Gastroesophageal sphincter (tissue), 3 donors: ENCODE results near the gene TCEAL2.

Experiments used
- EP300 ChIP-seq: sonication (generic); formaldehyde crosslinking; IDR thresholded peaks from one replicate; pipeline ENCODE4 v1.6.1; 2017; ENCODE audit warnings: antibody characterized with exemption, mild to moderate bottlenecking
- POLR2A ChIP-seq, 2 donors: fragments of 450-650 bp; IDR thresholded peaks; one replicate each; pipeline ENCODE4 v1.6.1; 2017; ENCODE audit warnings: antibody characterized with exemption in 2 of 2, mild to moderate bottlenecking in 2 of 2, moderate library complexity in 1 of 2
- POLR2AphosphoS5 ChIP-seq: sonication (generic); formaldehyde crosslinking; IDR thresholded peaks from one replicate; pipeline ENCODE4 v1.6.1; 2017; ENCODE audit warnings: antibody characterized with exemption
- TF ChIP-seq, protein P1 (sequence below), 4 experiments: fragments of 200-600 bp in 2 of 4; fragments of 450-650 bp in 2 of 4; sonication (generic) in 1 of 4; IDR thresholded peaks; one replicate each; pipeline ENCODE4 v1.5.1; 2017 to 2019; ENCODE audit warnings: antibody characterized with exemption in 4 of 4, mild to moderate bottlenecking in 2 of 4, moderate library complexity in 2 of 4

DNA sequence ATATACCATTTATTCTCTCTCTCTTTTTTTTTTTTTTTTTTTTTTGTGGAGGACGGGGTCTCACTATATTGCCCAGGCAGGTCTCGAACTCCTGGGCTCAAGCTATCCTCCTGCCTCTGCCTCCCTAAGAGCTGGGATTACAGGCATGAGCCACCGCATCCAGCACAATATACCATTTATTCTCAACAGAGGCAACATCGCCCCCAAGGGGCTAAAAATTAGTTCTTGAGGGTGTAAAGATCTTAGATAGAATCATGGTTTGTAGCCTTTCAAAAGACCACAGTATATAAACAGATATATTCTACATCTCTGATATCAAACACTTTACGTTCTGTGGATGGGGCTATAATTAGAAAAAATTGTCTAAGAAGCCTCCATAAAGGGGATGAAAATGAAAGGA, 39.8 kb upstream of the TCEAL2 start:
- TF ChIP-seq, protein P1, sequence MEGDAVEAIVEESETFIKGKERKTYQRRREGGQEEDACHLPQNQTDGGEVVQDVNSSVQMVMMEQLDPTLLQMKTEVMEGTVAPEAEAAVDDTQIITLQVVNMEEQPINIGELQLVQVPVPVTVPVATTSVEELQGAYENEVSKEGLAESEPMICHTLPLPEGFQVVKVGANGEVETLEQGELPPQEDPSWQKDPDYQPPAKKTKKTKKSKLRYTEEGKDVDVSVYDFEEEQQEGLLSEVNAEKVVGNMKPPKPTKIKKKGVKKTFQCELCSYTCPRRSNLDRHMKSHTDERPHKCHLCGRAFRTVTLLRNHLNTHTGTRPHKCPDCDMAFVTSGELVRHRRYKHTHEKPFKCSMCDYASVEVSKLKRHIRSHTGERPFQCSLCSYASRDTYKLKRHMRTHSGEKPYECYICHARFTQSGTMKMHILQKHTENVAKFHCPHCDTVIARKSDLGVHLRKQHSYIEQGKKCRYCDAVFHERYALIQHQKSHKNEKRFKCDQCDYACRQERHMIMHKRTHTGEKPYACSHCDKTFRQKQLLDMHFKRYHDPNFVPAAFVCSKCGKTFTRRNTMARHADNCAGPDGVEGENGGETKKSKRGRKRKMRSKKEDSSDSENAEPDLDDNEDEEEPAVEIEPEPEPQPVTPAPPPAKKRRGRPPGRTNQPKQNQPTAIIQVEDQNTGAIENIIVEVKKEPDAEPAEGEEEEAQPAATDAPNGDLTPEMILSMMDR (IDR thresholded peaks at IDR 0.05), result no peak
- TF ChIP-seq EP300 (no peak), POLR2A (IDR thresholded peaks at IDR 0.05) (no peak), POLR2AphosphoS5 (no peak)
